IMR-90 (cell line): ENCODE results near the gene TRIO. TPM values are rescaled to one million over a fixed set of nuclear protein-coding genes. Genes with fewer than 3 reads are reported as not detected.

ENCODE experiments used
- ATAC-seq: fragments of 200-7000 bp; cut with Tn5 transposase; 2 replicates; pipeline ENCODE4 v1.9.1; 2020; ENCODE audit warnings: low read depth, mild to moderate bottlenecking, moderate library complexity
- BruUV-seq: library from RNA; stranded (reverse); fragments of 400-500 nt; replicated peaks from 2 replicates; lab custom pipeline; 2021; lab: Mats Ljungman, UMichigan
- CTCF ChIA-PET: fragments of 300-600 bp; formaldehyde crosslinking; extraction: SDS; loops from one replicate; lab custom pipeline; 2021; ENCODE audit warnings: antibody characterized with exemption; lab: Yijun Ruan, JAX
- POLR2A ChIA-PET: fragments of 300-600 bp; sonication (Branson Sonifier 250); formaldehyde crosslinking; loops from one replicate; lab custom pipeline; 2022; ENCODE audit warnings: antibody characterized with exemption; ENCODE audit not compliant: unreplicated experiment; lab: Charles Lee
- DNase-seq: peaks from one replicate; pipeline ENCODE4 v3.0.0; 2013
- H2AFZ ChIP-seq: replicated peaks from 2 replicates; pipeline ENCODE3; 2013; ENCODE audit warnings: low read length, mild to moderate bottlenecking; ENCODE audit not compliant: poor library complexity
- H2AK5ac ChIP-seq: 2 replicates; pipeline ENCODE4 v1.6.1; 2013; ENCODE audit warnings: low read depth, low read length, inconsistent platforms
- H2AK9ac ChIP-seq: replicated peaks from 2 replicates; pipeline ENCODE3; 2013; ENCODE audit warnings: mild to moderate bottlenecking, low read depth, low read length, moderate library complexity; ENCODE audit not compliant: poor library complexity
- H2BK120ac ChIP-seq: 2 replicates; pipeline ENCODE4 v1.6.1; 2013; ENCODE audit warnings: low read depth, low read length, inconsistent platforms
- H2BK15ac ChIP-seq: 3 replicates; pipeline ENCODE4 v1.6.1; 2013; ENCODE audit warnings: low read depth, low read length, inconsistent platforms
- H2BK20ac ChIP-seq: 2 replicates; pipeline ENCODE4 v1.6.1; 2013; ENCODE audit warnings: low read depth, mild to moderate bottlenecking, inconsistent platforms, low read length, moderate library complexity
- H2BK5ac ChIP-seq: 2 replicates; pipeline ENCODE4 v1.6.1; 2013; ENCODE audit warnings: mild to moderate bottlenecking, low read depth, low read length, inconsistent platforms; ENCODE audit not compliant: poor library complexity, severe bottlenecking
- H3K14ac ChIP-seq: replicated peaks from 2 replicates; pipeline ENCODE4 v1.6.1; 2013; ENCODE audit warnings: low read depth, low read length, inconsistent platforms
- H3K18ac ChIP-seq: 2 replicates; pipeline ENCODE4 v1.6.1; 2013; ENCODE audit warnings: low read depth, low read length, control low read depth
- H3K23ac ChIP-seq: 2 replicates; pipeline ENCODE4 v1.6.1; 2013; ENCODE audit warnings: low read depth, low read length, inconsistent platforms
- H3K27ac ChIP-seq: 2 replicates; pipeline ENCODE4 v1.5.1; 2013; ENCODE audit warnings: mild to moderate bottlenecking, control low read depth, low read length; ENCODE audit not compliant: insufficient read depth
- H3K27me3 ChIP-seq: 2 replicates; pipeline ENCODE4 v1.6.1; 2013; ENCODE audit warnings: low read length; ENCODE audit not compliant: control insufficient read depth, insufficient read depth
- H3K36me3 ChIP-seq: 2 replicates; pipeline ENCODE4 v1.6.1; 2013; ENCODE audit warnings: low read length, mixed read lengths; ENCODE audit not compliant: control insufficient read depth, insufficient read depth
- H3K4ac ChIP-seq: 2 replicates; pipeline ENCODE4 v1.6.1; 2013; ENCODE audit warnings: low read depth, low read length, inconsistent platforms
- H3K4me1 ChIP-seq: 2 replicates; pipeline ENCODE4 v1.6.1; 2013; ENCODE audit warnings: low read length, mixed read lengths; ENCODE audit not compliant: control insufficient read depth, insufficient read depth
- H3K4me2 ChIP-seq: 2 replicates; pipeline ENCODE4 v1.6.1; 2013; ENCODE audit warnings: low read depth, mild to moderate bottlenecking, control low read depth, low read length, moderate library complexity
- H3K4me3 ChIP-seq: 2 replicates; pipeline ENCODE4 v1.5.1; 2013; ENCODE audit warnings: low read depth, mild to moderate bottlenecking, control low read depth, low read length, moderate library complexity; ENCODE audit not compliant: insufficient read depth
- H3K56ac ChIP-seq: 2 replicates; pipeline ENCODE4 v1.6.1; 2013; ENCODE audit warnings: low read length, inconsistent platforms; ENCODE audit not compliant: insufficient read depth; ENCODE audit errors: extremely low read depth
- H3K79me1 ChIP-seq, 2 experiments: 2 replicates each; pipeline ENCODE4 v1.6.1; 2013; ENCODE audit warnings: low read length in 2 of 2, inconsistent platforms in 1 of 2, low read depth in 1 of 2
- H3K9ac ChIP-seq: 2 replicates; pipeline ENCODE4 v1.6.1; 2013; ENCODE audit warnings: low read depth, low read length, control low read depth
- H3K9me1 ChIP-seq: 2 replicates; pipeline ENCODE4 v1.6.1; 2013; ENCODE audit warnings: low read length, inconsistent platforms; ENCODE audit not compliant: insufficient read depth
- H3K9me3 ChIP-seq: 2 replicates; pipeline ENCODE4 v1.6.1; 2013; ENCODE audit warnings: low read length; ENCODE audit not compliant: control insufficient read depth, insufficient read depth
- H4K20me1 ChIP-seq: 2 replicates; pipeline ENCODE4 v1.6.1; 2013; ENCODE audit warnings: low read length, inconsistent platforms; ENCODE audit not compliant: insufficient read depth
- H4K5ac ChIP-seq: 2 replicates; pipeline ENCODE4 v1.6.1; 2013; ENCODE audit warnings: mild to moderate bottlenecking, low read depth, low read length, control low read depth
- H4K8ac ChIP-seq, 2 experiments: 2 replicates each; pipeline ENCODE4 v1.6.1; 2013; ENCODE audit warnings: low read depth in 2 of 2, low read length in 2 of 2, control low read depth in 1 of 2, inconsistent platforms in 1 of 2
- H4K91ac ChIP-seq: 2 replicates; pipeline ENCODE4 v1.6.1; 2013; ENCODE audit warnings: low read depth, low read length, inconsistent platforms; ENCODE audit not compliant: insufficient read depth
- BHLHE40 ChIP-seq: fragments of 150-350 bp; IDR thresholded peaks from 2 replicates; pipeline ENCODE4 v1.6.1; 2016; ENCODE audit warnings: mild to moderate bottlenecking, low read depth, low read length
- CEBPB ChIP-seq: IDR thresholded peaks from 2 replicates; pipeline ENCODE4 v1.6.1; 2012; ENCODE audit warnings: low read depth, low read length, improper control_type of control experiment
- CHD1 ChIP-seq: IDR thresholded peaks from 2 replicates; pipeline ENCODE4 v1.6.1; 2012; ENCODE audit warnings: low read depth, low read length, improper control_type of control experiment
- CTCF ChIP-seq: conservative IDR thresholded peaks from 2 replicates; pipeline ENCODE4 v1.5.1; 2012; ENCODE audit warnings: mild to moderate bottlenecking, low read depth, low read length, improper control_type of control experiment
- ELK1 ChIP-seq: fragments of 150-350 bp; IDR thresholded peaks from 2 replicates; pipeline ENCODE4 v1.6.1; 2016; ENCODE audit warnings: low read depth, mild to moderate bottlenecking, low read length, moderate library complexity, borderline replicate concordance
- FOS ChIP-seq: fragments of 150-350 bp; IDR thresholded peaks from 2 replicates; pipeline ENCODE4 v1.6.1; 2016; ENCODE audit warnings: low read depth, low read length
- MAFK ChIP-seq: IDR thresholded peaks from 2 replicates; pipeline ENCODE4 v1.6.1; 2012; ENCODE audit warnings: low read depth, low read length, improper control_type of control experiment
- MAZ ChIP-seq: IDR thresholded peaks from 2 replicates; pipeline ENCODE4 v1.6.1; 2012; ENCODE audit warnings: low read depth, mild to moderate bottlenecking, low read length, improper control_type of control experiment, moderate library complexity, borderline replicate concordance
- MXI1 ChIP-seq: IDR thresholded peaks from 2 replicates; pipeline ENCODE4 v1.6.1; 2012; ENCODE audit warnings: low read depth, mild to moderate bottlenecking, low read length, moderate library complexity, borderline replicate concordance
- NFE2L2 ChIP-seq: fragments of 150-350 bp; IDR thresholded peaks from 2 replicates; pipeline ENCODE4 v1.6.1; 2016; ENCODE audit warnings: low read depth, mild to moderate bottlenecking, low read length
- POLR2A ChIP-seq: IDR thresholded peaks from 2 replicates; pipeline ENCODE4 v1.6.1; 2012; ENCODE audit warnings: mild to moderate bottlenecking, low read depth, low read length
- RAD21 ChIP-seq: IDR thresholded peaks from 2 replicates; pipeline ENCODE4 v1.6.1; 2012; ENCODE audit warnings: low read length, improper control_type of control experiment
- RCOR1 ChIP-seq: IDR thresholded peaks from 2 replicates; pipeline ENCODE4 v1.6.1; 2012; ENCODE audit warnings: mild to moderate bottlenecking, low read length, improper control_type of control experiment; ENCODE audit not compliant: insufficient replicate concordance
- RFX5 ChIP-seq: IDR thresholded peaks from 2 replicates; pipeline ENCODE4 v1.8.0; 2012; ENCODE audit warnings: low read depth, mild to moderate bottlenecking, low read length, moderate library complexity
- SMC3 ChIP-seq: fragments of 150-350 bp; IDR thresholded peaks from 2 replicates; pipeline ENCODE4 v1.6.1; 2016; ENCODE audit warnings: low read depth, mild to moderate bottlenecking, antibody characterized with exemption, low read length, moderate library complexity
- USF2 ChIP-seq: fragments of 150-350 bp; IDR thresholded peaks from 2 replicates; pipeline ENCODE4 v1.6.1; 2017; ENCODE audit warnings: mild to moderate bottlenecking, antibody characterized with exemption, low read length, low read depth
- WGBS, 2 experiments: methylation state at CpG; one replicate each; pipeline versions ENCODE4 v1.1.5 to v1.1.7; 2013; ENCODE audit warnings: missing lambda C conversion rate in 2 of 2; ENCODE audit not compliant: insufficient read length in 1 of 2; ENCODE audit errors: extremely low coverage in 2 of 2; 5-methylcytosine and 5-hydroxymethylcytosine counted together
- dilution Hi-C: fragments of 300-500 bp; cut with HindIII; formaldehyde crosslinking; loops from one replicate; pipeline ENCODE4 v1.14.3; 2018; ENCODE audit warnings: low sequenced_read_pairs; ENCODE audit not compliant: unreplicated experiment
- in situ Hi-C: fragments of 300-500 bp; cut with MboI; formaldehyde crosslinking; loops from 3 replicates; pipeline ENCODE4 v1.14.3; 2019; ENCODE audit warnings: low sequenced_read_pairs, inconsistent platforms, mixed read lengths
- intact Hi-C: fragments of 100-400 bp; cut with micrococcal nuclease; formaldehyde crosslinking; loops from 2 replicates; pipeline ENCODE4 v1.10.0; 2022
- polyA plus RNA-seq, 3 experiments: library from polyadenylated mRNA; depleted of rRNA; stranded (reverse); fragments of >200 nt; gene quantifications; 2 replicates each; pipeline ENCODE4 v1.2.3, GENCODE V29; 2012; ENCODE audit warnings: low replicate concordance in 1 of 3
- total RNA-seq: library from RNA; depleted of rRNA; stranded (reverse); fragments of >200 nt; gene quantifications from 2 replicates; pipeline ENCODE4 v1.2.3, GENCODE V29; 2012

The TRIO gene
- total and polyA plus RNA-seq, 2 of the 4 experiments (the other 2 are of a cell fraction): 206 to 522 TPM

GRCh38 chr5:14180437-14180836 is 37.3 kb downstream of the TRIO start:
- Histone ChIP-seq H3K9ac (no peak overlapping the region), H2BK120ac (peak overlapping the region; percentile 45; the same call in 1 of the 2 replicates), H3K4me1 (peaks cover 53% of the 10 kb centered on the region), H4K91ac (peak overlapping the region; percentile 49), H4K8ac (peak overlapping the region in 1 of 2 experiments; percentile 67; a peak in 3 of 4 replicates), H2BK20ac (0 out of 2 replicates have a peak overlapping the region, but pooled peaks have one; percentile 23), H3K79me1 (peaks cover 0 to 23% of the 10 kb centered on the region in 2 experiments; a peak in 2 of 4 replicates), H2AK5ac (peak overlapping the region; percentile 61), H4K5ac (no peak overlapping the region), H3K18ac (peak overlapping the region; percentile 42; the same call in 1 of the 2 replicates), H2AFZ (no peak overlapping the region), H4K20me1 (peaks cover 84% of the 10 kb centered on the region), H3K27me3 (no peaks in the 10 kb centered on the region), H3K4ac (peak overlapping the region; percentile 58; the same call in 1 of the 2 replicates), H3K14ac (peak overlapping the region; percentile 66), H3K4me2 (no peak overlapping the region), H2BK15ac (no peak overlapping the region), H3K56ac (no peak overlapping the region), H2AK9ac (no peak overlapping the region), H3K9me3 (no peaks in the 10 kb centered on the region), H3K27ac (peak overlapping the region; percentile 53), H2BK5ac (peak overlapping the region; percentile 100), H3K9me1 (peaks cover 28% of the 10 kb centered on the region), H3K4me3 (no peak overlapping the region), H3K36me3 (peaks cover 11% of the 10 kb centered on the region), H3K23ac (no peak overlapping the region; the same call in 1 of the 2 replicates)
- dilution Hi-C loops (no loop called here), in situ Hi-C loops (no loop called here), intact Hi-C loops (no loop called here)
- DNase-seq (no peak), ATAC-seq (no peak)
- TF ChIP-seq NFE2L2 (no peak), CTCF (no peak), FOS (no peak), BHLHE40 (no peak), RFX5 (no peak), CEBPB (no peak), SMC3 (no peak), MAZ (no peak), CHD1 (no peak), USF2 (no peak), ELK1 (no peak), MXI1 (no peak), RAD21 (no peak), RCOR1 (no peak), MAFK (no peak), POLR2A (no peak)
- ChIA-PET CTCF (no interaction called here), POLR2A (no interaction called here)
- no CpG with 5 or more reads among the region's 3 CpGs for WGBS, 2 experiments
- no TSS peak for BruUV-seq
